ENCODE data around the gene PTGR2. TPM values are rescaled to one million over a fixed set of nuclear protein-coding genes. Genes with fewer than 3 reads are reported as not detected.

The PTGR2 gene
- total and polyA plus RNA-seq, 2 of the 8 experiments (the other 6 are each of a cell fraction or from before 2014, with no cell fraction given): 6.0 to 17.5 TPM

- no peak overlapping the region for H3K4ac ChIP-seq (replicated peaks; ENCODE audit: insufficient read length, low read depth, low read length)
- no peak overlapping the region for H2BK120ac ChIP-seq (replicated peaks; ENCODE audit: low read depth, low read length)
- DNase-seq (ENCODE audit: low read depth in 1 of 2, low spot score in 2 of 2): no peak
- no peaks in the 10 kb centered on the region for H3K36me3 ChIP-seq (ENCODE audit: control insufficient read depth in 2 of 4, insufficient read depth in 4 of 4, low read length in 3 of 4)
- H2BK20ac ChIP-seq (ENCODE audit: low read length): no peak overlapping the region
- no peak overlapping the region for H4K91ac ChIP-seq (replicated peaks; ENCODE audit: insufficient read length, low read length)
- no peaks in the 10 kb centered on the region for H3K9me3 ChIP-seq (ENCODE audit: insufficient read depth in 2 of 2, low read depth in 1 of 2, low read length in 1 of 2)
- H3K79me2 ChIP-seq (ENCODE audit: control insufficient read depth in 1 of 2, insufficient read depth in 2 of 2, low read length in 2 of 2): no peaks in the 10 kb centered on the region; a peak in 1 of 4 replicates
- H2BK5ac ChIP-seq (ENCODE audit: low read depth, low read length): no peak overlapping the region
- no peak overlapping the region; a peak in 1 of 4 replicates for H3K4me2 ChIP-seq (ENCODE audit: insufficient read depth in 1 of 2, low read depth in 2 of 2, low read length in 2 of 2)
- no peak overlapping the region for H3K56ac ChIP-seq (replicated peaks; ENCODE audit: insufficient read length, low read depth, low read length)
- H4K8ac ChIP-seq (ENCODE audit: extremely low read depth, insufficient read depth, low read length): no peak overlapping the region
- no peaks in the 10 kb centered on the region for H4K20me1 ChIP-seq (replicated peaks in 1 of 2; ENCODE audit: control insufficient read depth in 1 of 2, insufficient read depth in 2 of 2, low read length in 2 of 2)
- CTCF ChIA-PET (ENCODE audit: partially characterized antibody): interaction anchor here (1.1 kb wide), 1 partner anchor 75 kb away, joined by 5 read pairs; no protein-coding TSS in a partner anchor
- no peak overlapping the region for H3K27ac ChIP-seq (ENCODE audit: low read depth, low read length)
- no peak for FAIRE-seq
- H3K4me1 ChIP-seq (replicated peaks in 1 of 4; ENCODE audit: control insufficient read depth in 3 of 4, insufficient read depth in 4 of 4, low read length in 3 of 4): peaks cover 6 to 12% (median 10%) of the 10 kb centered on the region in 4 experiments; a peak in 6 of 7 replicates
- H3K27me3 ChIP-seq (replicated peaks in 1 of 4; ENCODE audit: control insufficient read depth in 3 of 4, extremely low read depth in 1 of 4, insufficient read depth in 3 of 4, low read length in 3 of 4): no peaks in the 10 kb centered on the region
- H3K23ac ChIP-seq (ENCODE audit: insufficient read length): no peak overlapping the region
- 75% methylated on average over 1 of the region's 1 CpG; no CpG with 5 or more reads in 1 of the 2 experiments for WGBS, 2 experiments (ENCODE audit: extremely low coverage in 1 of 2, insufficient coverage in 1 of 2, insufficient read length in 1 of 2, insufficient replicate concordance in 2 of 2, low coverage in 1 of 2, low lambda C conversion rate in 2 of 2, missing lambda C conversion rate in 1 of 2)
- H2BK12ac ChIP-seq (ENCODE audit: low read depth, low read length): no peak overlapping the region
- H3K9ac ChIP-seq (replicated peaks in 1 of 4; ENCODE audit: extremely low read depth in 1 of 4, low read depth in 3 of 4, low read length in 3 of 4): no peak overlapping the region
- no peak overlapping the region for H2AK5ac ChIP-seq (ENCODE audit: low read depth, low read length)
- no peaks in the 10 kb centered on the region for H3K23me2 ChIP-seq (ENCODE audit: low read depth, low read length)
- POLR2A ChIA-PET (ENCODE audit: partially characterized antibody): interaction anchor here (1.2 kb wide), 1 partner anchor 8 kb away, joined by 3 read pairs; no protein-coding TSS in a partner anchor
- H3K18ac ChIP-seq (ENCODE audit: extremely low read depth, low read length): no peak overlapping the region
- no peak overlapping the region for H4K5ac ChIP-seq (ENCODE audit: insufficient read length, low read depth, low read length)
- no peak overlapping the region for H3K14ac ChIP-seq (ENCODE audit: insufficient read length)
- H2AFZ ChIP-seq (ENCODE audit: low read length): no peak overlapping the region
- H3K79me1 ChIP-seq (ENCODE audit: low read depth, low read length): no peaks in the 10 kb centered on the region
- H2BK15ac ChIP-seq (ENCODE audit: low read length): no peak overlapping the region
- no peak overlapping the region for H3K4me3 ChIP-seq (ENCODE audit: extremely low read depth in 1 of 4, insufficient read depth in 2 of 4, low read depth in 3 of 4, low read length in 4 of 4)
- TF ChIP-seq POLR2AphosphoS5 (IDR thresholded peaks at IDR 0.05; ENCODE audit: low read depth, low read length) (no peak), ATF3 (IDR thresholded peaks at IDR 0.05; ENCODE audit: insufficient read depth, low read depth, low read length) (no peak), TBP (IDR thresholded peaks at IDR 0.05; ENCODE audit: low read depth, low read length) (no peak), USF2 (IDR thresholded peaks at IDR 0.05; ENCODE audit: low read length) (no peak)
Measured at GRCh38 chr14:73833034-73833433, 18.6 kb upstream of the PTGR2 start.
